HG03280 (cell line): ENCODE results near the gene RNASE11.

Source experiments
- ATAC-seq: cut with Tn5 transposase; IDR thresholded peaks from one replicate; pipeline ENCODE4 v1.9.1; 2021; ENCODE audit warnings: mild to moderate bottlenecking, moderate library complexity; ENCODE audit not compliant: unreplicated experiment

The RNASE11 gene

GRCh38 chr14:20546877-20547276 is 40.9 kb downstream of the RNASE11 start:
- no peak for ATAC-seq

DNA sequence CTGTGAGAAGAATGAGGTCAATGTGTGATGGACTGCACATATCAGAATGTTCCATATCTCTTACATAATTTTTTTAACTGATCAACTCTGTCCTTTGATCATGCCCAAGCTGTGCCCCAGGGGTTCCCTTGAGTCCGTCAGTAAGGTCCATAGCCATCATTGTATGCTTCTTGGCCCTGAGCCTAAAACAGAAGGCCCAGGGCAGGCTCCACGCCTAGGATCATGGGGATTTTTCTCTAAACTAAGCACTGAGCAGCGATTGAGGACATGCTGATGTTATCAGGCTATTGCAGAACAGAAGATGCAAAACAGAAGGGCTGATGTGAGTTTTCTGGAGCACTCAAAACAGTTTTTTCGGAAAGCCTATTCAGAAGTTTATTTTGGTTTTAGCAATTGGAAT is 47.9 kb downstream of the RNASE11 start:
- ATAC-seq = no peak
